Spinal cord (tissue), 10 donors: ENCODE measurements around the gene PPP6R1. TPM values are rescaled to one million over a fixed set of nuclear protein-coding genes. Genes with fewer than 3 reads are reported as not detected.

ENCODE experiments used
- DNase-seq, 6 donors: peaks; one replicate each; pipeline versions ENCODE4 v3.0.0 to v3.0.0-alpha.2; 2013 to 2015; ENCODE audit warnings: low spot score in 6 of 6, low read depth in 4 of 6
- H3K27ac ChIP-seq: one replicate; pipeline ENCODE4 v1.5.1; 2013; ENCODE audit warnings: low read depth, low read length, control low read depth
- H3K27me3 ChIP-seq: one replicate; pipeline ENCODE4 v1.6.1; 2013; ENCODE audit warnings: low read length; ENCODE audit not compliant: control insufficient read depth, insufficient read depth
- H3K36me3 ChIP-seq: one replicate; pipeline ENCODE4 v1.6.1; 2013; ENCODE audit warnings: low read length; ENCODE audit not compliant: control insufficient read depth, insufficient read depth
- H3K4me1 ChIP-seq: one replicate; pipeline ENCODE4 v1.6.1; 2013; ENCODE audit warnings: low read length; ENCODE audit not compliant: control insufficient read depth, insufficient read depth
- H3K4me3 ChIP-seq: one replicate; pipeline ENCODE4 v1.5.1; 2013; ENCODE audit warnings: low read depth, low read length, control low read depth
- H3K9me3 ChIP-seq: one replicate; pipeline ENCODE4 v1.6.1; 2013; ENCODE audit warnings: low read length; ENCODE audit not compliant: control insufficient read depth, insufficient read depth
- WGBS: methylation state at CpG from one replicate; pipeline ENCODE4 v1.1.5; 2013; ENCODE audit warnings: missing lambda C conversion rate; ENCODE audit not compliant: insufficient coverage; 5-methylcytosine and 5-hydroxymethylcytosine counted together
- polyA plus RNA-seq, 2 donors: library from polyadenylated mRNA; unstranded; fragments of 120-200 nt; gene quantifications; one replicate each; pipeline ENCODE4 v1.2.1, GENCODE V29; 2013; ENCODE audit not compliant: insufficient read length in 2 of 2
- total RNA-seq, 2 donors: library from RNA; depleted of rRNA in 1 of 2; stranded (reverse); fragments of 120-200 nt in 1 of 2; fragments of >200 nt in 1 of 2; gene quantifications; one replicate each; pipeline versions ENCODE4 v1.2.3 to v1.2.4, GENCODE V29; 2013 to 2014
- donor health status: healthy.

Gene PPP6R1
- total and polyA plus RNA-seq, 4 donors: 22.6 to 66.8 (median 41.4) TPM

DNA sequence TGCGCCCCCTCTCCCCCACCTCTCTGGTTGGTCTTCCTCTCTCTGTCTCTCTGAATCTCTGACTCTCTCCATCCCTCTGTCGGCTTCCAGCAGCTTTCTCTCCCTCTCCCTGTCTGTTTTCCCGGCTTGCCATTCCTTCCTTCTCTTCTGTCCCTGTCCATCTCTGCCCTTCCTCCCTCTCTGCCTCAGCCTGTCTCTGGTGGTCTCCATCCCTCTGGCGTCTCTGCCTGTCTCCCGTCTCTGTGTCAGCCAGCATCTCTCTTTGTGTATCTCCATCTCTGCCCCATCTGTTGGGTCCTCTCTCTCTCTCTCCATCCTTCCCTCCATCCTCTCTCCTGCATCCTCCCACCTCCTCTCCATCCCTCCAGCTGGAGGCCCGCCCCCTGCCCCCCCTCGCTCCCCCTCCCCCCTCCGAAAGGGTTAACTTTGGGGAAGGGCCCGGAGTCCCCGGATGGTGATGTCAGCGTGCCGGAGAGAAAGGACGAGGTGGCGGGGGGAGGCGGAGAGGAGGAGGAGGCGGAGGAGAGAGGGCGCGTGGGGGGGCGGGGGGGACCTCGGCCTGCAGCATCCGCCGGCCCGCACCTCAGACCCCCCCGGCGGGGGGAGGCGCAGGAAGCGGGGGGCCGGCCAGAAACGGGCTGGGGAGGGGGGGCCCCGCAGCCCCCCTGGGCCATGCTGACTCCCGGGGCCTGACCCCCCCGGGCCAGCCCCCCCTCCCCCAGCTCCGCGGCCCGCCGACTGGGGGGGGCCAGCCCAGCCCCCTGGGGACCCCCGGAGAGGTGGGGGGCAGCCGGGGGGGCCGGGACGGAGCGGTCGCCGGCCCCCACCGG is 24.9 kb upstream of the PPP6R1 start, which contains the start of gene BRSK1:
TSS of gene BRSK1 (plus strand) at position 450 of the 830 bp plus-strand sequence. CDS start 446 bp downstream, outside the sequence.
- Histone ChIP-seq H3K4me1 (peaks cover 65% of the 10 kb centered on the region), H3K27ac (peak within 1 kb of the TSS; percentile 61), H3K4me3 (peak within 1 kb of the TSS; percentile 37), H3K36me3 (peaks cover 28% of the 10 kb centered on the region), H3K27me3 (no peaks in the 10 kb centered on the region), H3K9me3 (no peaks in the 10 kb centered on the region)
- WGBS: 6% methylated on average over 18 of the region's 44 CpGs
- peak in 5 of 6 donors; percentile 75 to 97 (median 85) for DNase-seq

DNA sequence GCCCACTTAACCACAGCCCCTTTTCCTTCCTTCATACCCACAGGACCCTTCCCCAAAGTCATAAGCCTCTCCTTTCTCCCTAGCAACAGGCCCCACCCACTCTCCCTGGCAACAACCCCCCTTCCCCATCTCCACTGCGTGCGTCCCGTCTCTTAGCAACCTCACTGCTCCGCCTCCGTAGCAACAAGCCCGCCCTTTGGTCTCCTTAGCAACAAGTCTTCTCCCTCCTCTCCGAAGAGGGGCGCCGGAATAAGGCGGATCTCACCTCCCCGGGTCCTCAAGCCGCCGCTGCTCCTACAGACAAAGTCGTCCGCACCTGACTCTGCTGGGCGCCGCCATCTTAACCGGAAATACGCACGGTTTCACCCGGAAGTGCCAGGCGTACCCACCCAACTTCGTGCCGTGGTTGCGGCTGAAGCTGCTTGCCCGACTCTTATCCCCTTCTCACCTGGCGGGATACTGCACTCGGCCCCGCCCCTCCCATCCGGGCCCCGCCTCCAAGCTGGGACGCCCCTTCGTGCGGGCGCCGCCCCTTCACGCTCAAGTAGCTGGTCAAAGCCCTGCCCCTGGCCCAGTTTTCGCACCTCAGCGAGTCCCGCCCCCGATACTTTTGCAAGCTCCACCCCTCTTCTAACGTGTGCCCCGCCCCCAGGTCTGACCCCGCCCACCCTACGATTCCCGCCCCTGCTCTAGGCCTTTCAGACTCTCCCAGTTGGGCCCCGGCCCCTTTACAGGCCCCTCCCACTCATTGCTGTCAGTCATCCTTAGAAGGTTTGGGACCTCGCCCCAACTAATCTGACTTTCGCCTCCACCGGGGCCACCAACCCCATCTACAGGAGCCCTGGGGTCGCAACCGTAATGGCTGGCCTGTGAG is 21.2 kb upstream of the PPP6R1 start, which contains the start of gene HSPBP1:
TSS of gene HSPBP1 (minus strand) at position 341 of the 874 bp plus-strand sequence. CDS start 502 bp downstream, outside the sequence.
- DNase-seq: peak; percentile 82 to 99 (median 90)
- H3K4me1 ChIP-seq: peaks cover 42% of the 10 kb centered on the region
- WGBS: under 1% methylated on average over 47 of the region's 52 CpGs
- no peaks in the 10 kb centered on the region for H3K9me3 ChIP-seq
- H3K36me3 ChIP-seq: peaks cover 29% of the 10 kb centered on the region
- no peaks in the 10 kb centered on the region for H3K27me3 ChIP-seq
- H3K4me3 ChIP-seq: peak within 1 kb of the TSS; percentile 90
- H3K27ac ChIP-seq: peak within 1 kb of the TSS; percentile 95

DNA sequence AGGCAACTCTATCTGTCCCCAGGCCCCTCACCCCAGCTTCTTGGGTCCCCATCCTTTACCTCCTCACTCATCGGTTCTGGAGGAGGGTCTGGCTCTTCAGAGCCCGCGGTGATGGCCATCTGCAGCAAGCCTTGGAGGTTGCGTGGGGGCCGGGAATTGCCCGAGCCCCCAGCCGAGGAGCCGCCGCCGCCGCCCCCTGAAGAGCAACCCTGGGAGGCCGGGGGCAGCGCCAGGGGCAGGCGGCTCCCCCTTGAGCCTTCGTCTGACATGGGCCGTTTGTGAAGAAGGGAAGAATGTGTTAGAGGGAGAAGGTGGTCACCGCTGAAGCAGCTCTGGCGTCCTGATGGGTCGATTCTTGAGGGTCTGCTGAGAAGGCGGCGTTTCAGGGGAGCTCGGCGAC is 20.5 kb upstream of the PPP6R1 start:
- Histone ChIP-seq H3K4me3 (peak overlapping the region; percentile 90), H3K9me3 (no peaks in the 10 kb centered on the region), H3K27me3 (no peaks in the 10 kb centered on the region), H3K4me1 (peaks cover 36% of the 10 kb centered on the region), H3K27ac (peak overlapping the region; percentile 95), H3K36me3 (peaks cover 33% of the 10 kb centered on the region)
- no peak for DNase-seq
- WGBS: 1% methylated on average over 22 of the region's 23 CpGs

DNA sequence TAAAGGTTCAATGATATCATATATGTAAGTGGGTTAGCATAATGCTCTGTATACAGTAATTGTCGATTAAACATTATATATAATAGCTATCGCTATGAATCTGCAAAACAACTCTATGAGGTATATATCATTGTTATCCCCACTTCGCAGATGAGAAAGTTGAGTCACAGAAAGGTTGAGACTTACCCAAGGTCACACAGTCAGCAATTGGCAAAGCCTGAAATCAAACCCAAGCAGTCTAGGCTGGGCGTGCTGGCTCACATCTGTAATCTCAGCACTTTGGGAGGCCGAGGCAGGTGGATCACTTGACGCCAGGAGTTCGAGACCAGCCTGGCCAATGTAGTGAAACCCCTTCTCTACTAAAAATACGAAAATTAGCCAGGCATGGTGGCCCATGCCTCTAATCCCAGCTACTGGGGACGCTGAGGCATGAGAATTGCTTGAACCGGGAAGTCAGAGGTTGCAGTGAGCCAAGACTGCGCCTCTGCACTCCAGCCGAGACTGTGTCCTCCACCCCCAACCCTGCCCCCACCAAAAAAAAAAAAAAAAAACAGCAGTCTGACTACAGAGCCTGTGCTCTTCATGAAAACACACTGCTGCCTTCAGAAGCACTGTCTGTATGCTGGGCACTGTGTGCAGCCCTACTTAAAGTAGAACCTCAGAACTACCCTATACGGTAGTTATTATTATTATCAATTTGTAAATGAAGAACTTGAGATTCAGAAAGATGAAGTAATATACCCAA is 19.7 kb upstream of the PPP6R1 start:
- WGBS: 90% methylated on average over 1 of the region's 13 CpGs
- Histone ChIP-seq H3K27me3 (no peaks in the 10 kb centered on the region), H3K4me3 (no peak overlapping the region), H3K4me1 (peaks cover 35% of the 10 kb centered on the region), H3K27ac (no peak overlapping the region), H3K36me3 (peaks cover 41% of the 10 kb centered on the region), H3K9me3 (no peaks in the 10 kb centered on the region)
- DNase-seq: no peak

DNA sequence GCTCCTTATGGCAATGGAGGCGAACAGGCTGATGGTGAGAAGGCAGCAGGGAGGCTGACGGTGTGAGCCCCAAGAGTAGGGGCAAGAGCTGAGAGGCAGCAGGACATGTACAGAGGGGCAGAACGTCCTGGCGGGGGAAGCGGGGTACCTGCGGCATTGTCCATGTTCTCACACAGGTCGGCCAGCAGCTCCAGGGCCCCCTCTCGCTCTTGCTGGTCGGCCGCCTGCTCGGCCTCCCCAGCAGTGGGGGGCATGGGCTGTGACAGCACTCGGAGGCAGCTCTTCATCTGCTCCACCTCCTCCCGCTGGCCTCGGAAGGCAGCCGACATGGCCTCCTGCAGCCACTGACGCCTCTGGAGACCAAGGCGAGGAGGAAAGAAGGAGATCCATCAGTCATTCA is 18.7 kb upstream of the PPP6R1 start:
- H3K36me3 ChIP-seq: peaks cover 51% of the 10 kb centered on the region
- DNase-seq: no peak

DNA sequence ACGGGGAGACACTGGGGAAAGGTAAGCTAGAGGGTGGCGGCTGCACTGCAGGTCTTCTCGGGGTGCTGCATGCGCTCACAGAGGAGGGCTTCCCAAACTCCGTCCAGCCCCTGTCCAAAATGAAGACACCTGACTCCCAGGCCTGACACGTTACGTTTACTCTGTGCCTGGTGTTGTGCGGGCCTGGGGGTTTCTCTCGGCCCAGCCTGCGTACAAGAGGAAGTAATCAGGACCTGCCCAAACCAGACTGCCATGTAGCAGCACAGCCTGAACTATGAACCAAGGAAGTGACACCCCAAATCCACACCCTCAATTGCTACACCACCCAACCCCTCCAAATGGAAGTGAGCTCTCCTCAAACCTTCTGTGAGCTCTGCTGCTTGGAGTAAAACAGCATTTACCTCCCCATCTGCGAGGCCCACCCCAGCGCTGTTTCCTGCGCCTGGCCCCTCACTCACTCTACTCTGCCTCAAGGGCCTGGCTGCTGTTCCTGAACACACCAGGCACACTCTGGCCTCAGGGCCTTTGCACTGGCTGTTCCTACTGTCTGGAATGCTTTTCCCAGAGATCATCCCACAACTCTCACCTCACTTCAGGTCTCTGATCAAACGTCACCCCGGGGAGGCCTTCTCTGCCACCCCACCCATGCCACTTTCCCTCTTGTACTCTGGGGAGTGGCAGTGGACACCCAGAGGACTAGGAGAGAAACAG is 18.1 kb upstream of the PPP6R1 start:
- Histone ChIP-seq H3K4me1 (peaks cover 26% of the 10 kb centered on the region), H3K9me3 (no peaks in the 10 kb centered on the region), H3K36me3 (peaks cover 57% of the 10 kb centered on the region), H3K27me3 (no peaks in the 10 kb centered on the region), H3K4me3 (no peak overlapping the region), H3K27ac (no peak overlapping the region)
- no peak for DNase-seq
- WGBS: 90% methylated on average over 15 of the region's 15 CpGs

More for the DNA sequence above, 18.7 kb upstream of the PPP6R1 start:
- Histone ChIP-seq H3K4me1 (peaks cover 26% of the 10 kb centered on the region), H3K27me3 (no peaks in the 10 kb centered on the region), H3K27ac (no peak overlapping the region), H3K4me3 (no peak overlapping the region), H3K9me3 (no peaks in the 10 kb centered on the region)
- WGBS: 73% methylated on average over 14 of the region's 17 CpGs

DNA sequence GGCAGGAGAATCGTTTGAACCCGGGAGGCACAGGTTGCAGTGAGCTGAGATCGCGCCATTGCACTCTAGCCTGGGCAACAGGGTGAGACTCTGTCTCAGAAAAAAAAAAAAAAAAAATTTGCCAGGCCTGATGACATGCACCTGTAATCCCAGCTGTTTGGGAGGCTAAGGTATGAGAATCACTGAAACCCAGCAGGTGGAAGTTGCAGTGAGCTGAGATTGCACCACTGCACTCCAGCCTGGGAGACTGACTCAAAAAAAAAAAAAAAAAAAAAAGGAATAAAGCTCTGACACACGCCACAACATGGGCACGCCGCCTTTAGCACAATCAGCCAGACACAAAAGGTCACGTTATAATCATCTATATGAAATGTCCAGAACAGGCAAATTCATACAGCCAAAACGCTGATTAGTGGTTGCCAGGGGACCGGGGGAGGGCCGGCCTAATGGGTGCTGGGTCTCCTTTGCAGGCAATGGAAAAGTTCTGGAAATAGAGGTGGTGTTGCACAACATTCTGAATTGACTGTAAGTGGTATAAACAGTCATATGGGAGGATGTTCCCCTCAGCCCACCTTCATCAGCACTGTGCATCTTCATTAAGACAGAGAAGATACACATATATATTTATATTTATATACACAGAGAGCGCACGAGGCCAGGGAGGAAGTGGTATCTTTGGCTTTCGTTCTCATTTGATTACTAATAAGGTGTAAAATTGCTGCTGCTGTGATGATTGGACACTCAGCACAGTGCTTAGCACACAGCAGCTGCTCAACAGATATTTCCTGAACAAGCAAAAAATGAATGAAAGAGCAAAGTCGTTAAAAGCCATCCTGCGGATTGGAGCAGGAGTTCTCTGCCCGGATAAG is 17.3 kb upstream of the PPP6R1 start:
- H3K4me3 ChIP-seq: no peak overlapping the region
- H3K27ac ChIP-seq: no peak overlapping the region
- H3K9me3 ChIP-seq: no peaks in the 10 kb centered on the region
- peaks cover 65% of the 10 kb centered on the region for H3K36me3 ChIP-seq
- no peak for DNase-seq
- H3K27me3 ChIP-seq: no peaks in the 10 kb centered on the region
- peaks cover 26% of the 10 kb centered on the region for H3K4me1 ChIP-seq
- 95% methylated on average over 7 of the region's 17 CpGs for WGBS

DNA sequence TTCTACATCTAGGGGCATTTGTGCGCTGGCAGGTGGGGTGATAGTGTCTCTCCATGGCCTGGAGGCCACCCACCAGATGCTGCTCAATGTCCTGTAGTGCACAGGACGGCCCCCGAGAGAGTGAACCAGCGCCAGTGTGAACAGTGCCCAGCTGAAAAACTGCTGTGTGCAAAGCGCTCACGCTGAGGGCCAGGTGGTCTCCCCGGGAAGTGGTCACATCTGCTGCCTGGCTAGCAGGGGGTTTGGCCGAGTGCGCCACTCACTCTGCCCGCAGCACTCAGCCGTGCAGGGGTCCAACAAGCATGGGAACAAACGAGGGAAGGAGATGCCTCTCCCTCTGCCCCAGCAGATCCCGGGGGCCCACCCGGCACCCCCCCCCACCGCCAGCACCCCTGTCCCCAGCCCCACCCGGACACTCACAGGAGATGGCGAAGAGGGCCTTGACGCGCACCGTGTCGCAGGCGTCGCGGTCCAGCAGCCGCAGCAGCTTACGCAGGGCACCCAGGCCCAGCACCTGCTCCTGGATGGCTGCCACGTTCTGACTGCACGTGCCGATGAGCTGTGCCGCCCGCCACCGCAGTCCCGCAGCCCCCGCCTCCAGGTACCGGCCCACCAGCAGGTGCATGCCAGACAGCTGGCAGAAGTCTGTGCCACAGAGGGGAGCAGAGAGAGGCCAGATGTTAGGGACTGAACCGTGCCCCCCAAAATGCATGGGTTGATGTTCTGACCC is 15.3 kb upstream of the PPP6R1 start:
- 85% methylated on average over 32 of the region's 36 CpGs for whole genome bisulfite sequencing
- peak in 1 of 6 donors; percentile 5 for DNase-seq
- Histone ChIP-seq H3K27me3 (no peaks in the 10 kb centered on the region), H3K4me3 (no peak overlapping the region), H3K27ac (no peak overlapping the region), H3K4me1 (peaks cover 11% of the 10 kb centered on the region), H3K36me3 (peaks cover 81% of the 10 kb centered on the region), H3K9me3 (no peaks in the 10 kb centered on the region)
